Measurements from ENCODE around the gene SIN3A.
"Not testable (repeated sequence)": the region's sequence is repeated elsewhere in the genome, so short reads cannot be mapped to it uniquely, and the experiment has no call there.

Gene SIN3A

GRCh38 chr15:75450307-75451201, 936 bp downstream of the SIN3A start:
- peak; percentile 78 for DNase-seq (ENCODE audit: low read depth)

- no peak for DNase-seq (ENCODE audit: low read depth)
Observed at GRCh38 chr15:75449585-75450306, 1.7 kb downstream of the SIN3A start.

GRCh38 chr15:75448171-75448570, 3.3 kb downstream of the SIN3A start:
- DNase-seq (ENCODE audit: low read depth): not testable (repeated sequence)

- no peak for DNase-seq (ENCODE audit: low read depth)
Observed at GRCh38 chr15:75446151-75446550, 5.3 kb downstream of the SIN3A start.

- not testable (repeated sequence) for DNase-seq (ENCODE audit: low read depth)
Observed at GRCh38 chr15:75445324-75445723, 6.2 kb downstream of the SIN3A start.

GRCh38 chr15:75443972-75444453, 7.5 kb downstream of the SIN3A start:
- DNase-seq (ENCODE audit: low read depth): not testable (repeated sequence)

GRCh38 chr15:75437721-75438120, 13.8 kb downstream of the SIN3A start:
- no peak for DNase-seq (ENCODE audit: low read depth)

GRCh38 chr15:75436881-75437280, 14.6 kb downstream of the SIN3A start:
- no peak for DNase-seq (ENCODE audit: low read depth)

GRCh38 chr15:75431682-75432081, 19.8 kb downstream of the SIN3A start:
- DNase-seq (ENCODE audit: low read depth): no peak

GRCh38 chr15:75431270-75431669, 20.2 kb downstream of the SIN3A start:
- DNase-seq (ENCODE audit: low read depth): no peak

GRCh38 chr15:75430259-75430658, 21.2 kb downstream of the SIN3A start:
- DNase-seq (ENCODE audit: low read depth): no peak

GRCh38 chr15:75428152-75428551, 23.3 kb downstream of the SIN3A start:
- DNase-seq (ENCODE audit: low read depth): no peak

- DNase-seq (ENCODE audit: low read depth): no peak
Observed at GRCh38 chr15:75425966-75426500, 25.5 kb downstream of the SIN3A start.

- DNase-seq (ENCODE audit: low read depth): no peak
Observed at GRCh38 chr15:75422554-75422953, 28.9 kb downstream of the SIN3A start.

- no peak for DNase-seq (ENCODE audit: low read depth)
Observed at GRCh38 chr15:75420698-75421097, 30.8 kb downstream of the SIN3A start.

GRCh38 chr15:75416584-75416983, 34.9 kb downstream of the SIN3A start:
- DNase-seq (ENCODE audit: low read depth): no peak

- no peak for DNase-seq (ENCODE audit: low read depth)
Observed at GRCh38 chr15:75410196-75410595, 41.3 kb downstream of the SIN3A start.

- no peak for DNase-seq (ENCODE audit: low read depth)
Observed at GRCh38 chr15:75407083-75407482, 44.4 kb downstream of the SIN3A start.

GRCh38 chr15:75403892-75404291, 47.6 kb downstream of the SIN3A start:
- no peak for DNase-seq (ENCODE audit: low read depth)

- DNase-seq (ENCODE audit: low read depth): peak; percentile 26
Observed at GRCh38 chr15:75397494-75397893, 54.0 kb downstream of the SIN3A start.

GRCh38 chr15:75389791-75390382, 61.6 kb downstream of the SIN3A start:
- DNase-seq (ENCODE audit: low read depth): peak; percentile 19

GRCh38 chr15:75383986-75384385, 67.5 kb downstream of the SIN3A start:
- DNase-seq (ENCODE audit: low read depth): not testable (repeated sequence)
